SH-SY5Y (cell line): ENCODE data around the gene ADGRE3.

ENCODE experiments used
- GATA2 ChIP-seq: IDR thresholded peaks from 2 replicates; pipeline ENCODE4 v1.6.1; 2011; ENCODE audit warnings: mild to moderate bottlenecking, low read depth, low read length
- GATA3 ChIP-seq: IDR thresholded peaks from 2 replicates; pipeline ENCODE4 v1.6.1; 2011; ENCODE audit warnings: low read depth, mild to moderate bottlenecking, low read length, moderate library complexity

- TF ChIP-seq GATA2 (no peak), GATA3 (no peak)
These were observed 70.7 kb downstream of the ADGRE3 start for GRCh38 chr19:14603990-14604387.
